Trophoblast cell (in vitro differentiated cells and primary cell): ENCODE measurements around the gene PIWIL4.
A peak's percentile ranks its signal among the peaks of the same experiment; 100 is the strongest.

ENCODE experiments used
- DNase-seq, 2 donors: peaks; one replicate each; pipeline ENCODE4 v3.0.0-alpha.2; 2016
- H2AFZ ChIP-seq: 2 replicates; pipeline ENCODE4 v1.6.1; 2013; ENCODE audit warnings: low read length, moderate library complexity, mild to moderate bottlenecking; ENCODE audit not compliant: insufficient read depth, poor library complexity
- H2AK5ac ChIP-seq: 2 replicates; pipeline ENCODE4 v1.6.1; 2013; ENCODE audit warnings: mild to moderate bottlenecking, low read length
- H2BK120ac ChIP-seq: 2 replicates; pipeline ENCODE4 v1.6.1; 2013; ENCODE audit warnings: low read length, mild to moderate bottlenecking, moderate library complexity; ENCODE audit not compliant: insufficient read depth, poor library complexity
- H2BK12ac ChIP-seq: 2 replicates; pipeline ENCODE4 v1.6.1; 2013; ENCODE audit warnings: mild to moderate bottlenecking, low read length, moderate library complexity
- H2BK5ac ChIP-seq: 2 replicates; pipeline ENCODE4 v1.6.1; 2013; ENCODE audit warnings: low read length, low read depth, moderate library complexity, mild to moderate bottlenecking; ENCODE audit not compliant: poor library complexity
- H3K14ac ChIP-seq: 2 replicates; pipeline ENCODE4 v1.6.1; 2013; ENCODE audit warnings: mild to moderate bottlenecking, low read length
- H3K18ac ChIP-seq: 2 replicates; pipeline ENCODE4 v1.6.1; 2013; ENCODE audit warnings: mild to moderate bottlenecking, low read length
- H3K23ac ChIP-seq: 2 replicates; pipeline ENCODE4 v1.6.1; 2013; ENCODE audit warnings: low read length
- H3K27ac ChIP-seq: 2 replicates; pipeline ENCODE4 v1.5.1; 2013; ENCODE audit warnings: low read depth, mild to moderate bottlenecking, inconsistent platforms, low read length, moderate library complexity
- H3K27me3 ChIP-seq: 2 replicates; pipeline ENCODE4 v1.6.1; 2013; ENCODE audit warnings: inconsistent platforms, mild to moderate bottlenecking, low read length, moderate library complexity; ENCODE audit not compliant: insufficient read depth
- H3K36me3 ChIP-seq, 2 experiments: 1 replicate in 1 of 2; 2 replicates in 1 of 2; pipeline ENCODE4 v1.6.1; 2013; ENCODE audit warnings: low read length in 2 of 2, mild to moderate bottlenecking in 2 of 2, moderate library complexity in 1 of 2; ENCODE audit not compliant: insufficient read depth in 2 of 2, control insufficient read depth in 1 of 2
- H3K4ac ChIP-seq: 2 replicates; pipeline ENCODE4 v1.6.1; 2013; ENCODE audit warnings: low read depth, mild to moderate bottlenecking, low read length, moderate library complexity
- H3K4me1 ChIP-seq, 2 experiments: 1 replicate in 1 of 2; 2 replicates in 1 of 2; pipeline ENCODE4 v1.6.1; 2013; ENCODE audit warnings: low read length in 2 of 2, mild to moderate bottlenecking in 2 of 2, moderate library complexity in 1 of 2; ENCODE audit not compliant: insufficient read depth in 2 of 2, control insufficient read depth in 1 of 2
- H3K4me2 ChIP-seq: 2 replicates; pipeline ENCODE4 v1.6.1; 2013; ENCODE audit warnings: inconsistent platforms, mild to moderate bottlenecking, low read length, moderate library complexity
- H3K4me3 ChIP-seq: 2 replicates; pipeline ENCODE4 v1.5.1; 2013; ENCODE audit warnings: mild to moderate bottlenecking, low read depth, low read length, inconsistent platforms
- H3K79me1 ChIP-seq: one replicate; pipeline ENCODE4 v1.6.1; 2013; ENCODE audit warnings: low read length
- H3K79me2 ChIP-seq: 2 replicates; pipeline ENCODE4 v1.6.1; 2013; ENCODE audit warnings: low read length, mild to moderate bottlenecking; ENCODE audit not compliant: control insufficient read depth, insufficient read depth, poor library complexity
- H3K9ac ChIP-seq: 2 replicates; pipeline ENCODE4 v1.6.1; 2013; ENCODE audit warnings: mild to moderate bottlenecking, low read length
- H3K9me3 ChIP-seq: 2 replicates; pipeline ENCODE4 v1.6.1; 2013; ENCODE audit warnings: low read depth, mild to moderate bottlenecking, control low read depth, inconsistent platforms, low read length; ENCODE audit not compliant: insufficient read depth
- H4K12ac ChIP-seq: 2 replicates; pipeline ENCODE4 v1.6.1; 2013; ENCODE audit warnings: low read depth, mild to moderate bottlenecking, low read length, moderate library complexity
- H4K8ac ChIP-seq: 2 replicates; pipeline ENCODE4 v1.6.1; 2013; ENCODE audit warnings: low read depth, mild to moderate bottlenecking, low read length, moderate library complexity
- H4K91ac ChIP-seq: one replicate; pipeline ENCODE4 v1.6.1; 2013; ENCODE audit warnings: low read depth, mild to moderate bottlenecking, low read length, moderate library complexity
- WGBS: extraction: QIAGEN DNeasy Blood & Tissue Kit; methylation state at CpG from one replicate; pipeline ENCODE4 v1.1.7; 2013; ENCODE audit warnings: missing lambda C conversion rate; ENCODE audit not compliant: insufficient read length, insufficient coverage; ENCODE audit errors: extremely low coverage; 5-methylcytosine and 5-hydroxymethylcytosine counted together

PIWIL4 gene

DNA sequence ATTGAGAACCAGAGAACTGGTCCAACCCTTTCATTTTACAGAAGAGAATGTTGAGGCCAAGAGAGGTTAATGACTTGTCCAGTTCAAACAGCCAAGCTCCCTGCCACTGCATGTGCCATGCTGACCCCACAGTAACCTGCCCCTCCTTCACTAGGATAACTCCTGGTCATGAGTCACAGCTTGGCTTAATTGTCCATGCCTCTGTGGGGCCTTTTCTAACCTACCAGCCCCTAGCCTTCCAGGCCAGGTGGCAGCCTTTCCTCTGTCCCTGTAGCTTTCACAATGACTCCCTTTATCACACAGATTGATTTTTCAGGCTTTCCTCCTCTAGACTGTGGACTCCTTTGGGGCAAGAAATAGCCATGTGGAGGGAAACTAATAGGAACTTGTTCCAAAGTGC lies 97.2 kb downstream of the PIWIL4 start:
- Histone ChIP-seq H3K36me3 (no peaks in the 10 kb centered on the region), H4K91ac (no peak overlapping the region), H3K4me3 (no peak overlapping the region), H4K8ac (no peak overlapping the region), H3K79me1 (peaks cover 3% of the 10 kb centered on the region), H2AFZ (no peak overlapping the region), H2BK12ac (peak overlapping the region; percentile 33), H3K27ac (no peak overlapping the region), H2BK5ac (no peak overlapping the region), H2BK120ac (no peak overlapping the region), H3K4me1 (peaks cover 8 to 10% of the 10 kb centered on the region in 2 experiments), H3K18ac (no peak overlapping the region), H3K4me2 (no peak overlapping the region), H4K12ac (no peak overlapping the region), H3K27me3 (no peaks in the 10 kb centered on the region), H3K23ac (no peak overlapping the region), H3K14ac (no peak overlapping the region), H3K9ac (no peak overlapping the region), H3K79me2 (no peaks in the 10 kb centered on the region), H2AK5ac (no peak overlapping the region), H3K9me3 (no peaks in the 10 kb centered on the region), H3K4ac (no peak overlapping the region)
- peak in 1 of 2 donors; percentile 53 for DNase-seq

DNA sequence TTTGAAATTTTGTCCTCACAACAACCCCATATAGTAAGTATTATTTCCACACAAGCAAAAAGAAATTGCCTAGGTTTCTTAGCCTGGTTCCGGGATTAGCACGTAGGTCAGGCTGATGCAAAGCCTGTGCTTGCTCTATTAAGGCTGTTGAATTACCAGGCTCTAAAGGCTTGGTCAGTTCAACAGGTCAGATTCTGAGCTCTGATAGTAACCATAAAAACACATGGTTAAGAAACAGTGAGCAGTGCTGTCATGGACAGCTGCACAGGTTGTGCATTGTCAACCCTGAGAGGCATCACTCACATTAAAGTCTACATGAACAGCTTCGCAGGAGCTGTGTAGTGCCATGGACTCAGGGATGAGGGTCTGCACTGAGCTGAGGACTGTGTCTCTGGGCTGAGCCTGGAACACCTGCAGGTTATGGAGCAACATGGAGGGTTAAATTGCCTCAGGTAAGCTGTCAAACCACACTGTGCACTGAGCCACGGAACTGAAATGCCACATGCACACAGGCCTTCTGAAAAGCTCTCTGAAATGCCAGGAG lies 98.0 kb downstream of the PIWIL4 start:
- WGBS, result no CpG with 5 or more reads among the region's 4 CpGs
- H3K4me2 ChIP-seq, result no peak overlapping the region

DNA sequence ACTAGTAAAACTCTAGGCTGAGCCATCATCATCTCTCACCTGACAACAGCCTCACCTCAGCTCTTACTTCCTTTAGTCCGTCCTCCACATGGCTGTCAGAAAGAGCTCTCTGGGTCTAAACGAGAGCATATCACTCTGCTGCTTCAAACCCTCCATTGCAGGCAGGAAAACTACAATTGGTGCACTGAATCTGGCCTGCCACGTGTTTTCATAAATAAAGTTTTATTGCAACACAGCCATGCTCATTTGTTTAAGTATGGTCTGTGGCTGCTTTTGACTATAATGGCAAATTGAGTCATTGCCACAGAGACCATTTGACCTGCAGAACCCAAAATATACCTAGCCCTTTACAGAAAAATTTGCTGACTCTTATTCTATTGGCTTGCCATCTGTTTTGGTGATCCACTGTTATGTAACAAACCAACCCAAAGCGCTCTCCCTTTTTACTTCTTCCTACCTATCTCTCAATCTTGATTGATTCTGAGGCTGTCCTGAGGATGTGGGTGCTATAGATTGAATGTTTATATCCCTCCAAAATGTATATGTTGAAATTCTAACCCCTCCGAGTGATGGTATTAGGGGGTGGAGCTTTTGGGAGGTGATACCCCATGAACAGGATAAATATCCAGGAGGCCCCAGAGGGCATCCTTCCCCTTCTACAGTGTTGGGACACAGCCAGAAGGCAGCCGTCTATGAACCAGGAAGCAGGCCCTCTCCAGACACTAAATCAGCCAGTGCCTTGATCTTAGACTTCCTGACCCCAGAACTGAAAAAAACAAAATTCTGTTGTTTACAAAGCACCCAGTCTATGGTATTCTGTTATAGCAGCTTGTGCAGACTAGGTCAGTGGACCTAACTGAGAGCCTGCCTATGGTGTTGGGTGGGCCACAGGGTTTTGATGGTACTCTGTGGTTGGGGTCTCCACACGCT lies 99.9 kb downstream of the PIWIL4 start:
- Histone ChIP-seq H2BK12ac (no peak overlapping the region), H3K9ac (no peak overlapping the region), H3K36me3 (no peaks in the 10 kb centered on the region), H3K79me2 (no peaks in the 10 kb centered on the region), H3K4me3 (no peak overlapping the region), H4K8ac (no peak overlapping the region), H4K12ac (no peak overlapping the region), H3K4me2 (no peak overlapping the region), H3K9me3 (peaks cover 3% of the 10 kb centered on the region), H3K27me3 (no peaks in the 10 kb centered on the region), H3K4me1 (peaks cover 8 to 12% of the 10 kb centered on the region in 2 experiments), H3K4ac (no peak overlapping the region), H3K14ac (peak overlapping the region; percentile 10), H2BK120ac (no peak overlapping the region), H3K27ac (no peak overlapping the region), H2BK5ac (no peak overlapping the region), H3K18ac (no peak overlapping the region), H3K79me1 (peaks cover 3% of the 10 kb centered on the region), H2AFZ (no peak overlapping the region), H4K91ac (peak overlapping the region; percentile 4), H3K23ac (no peak overlapping the region), H2AK5ac (no peak overlapping the region)
- DNase-seq, result no peak
- no CpG with 5 or more reads among the region's 7 CpGs for WGBS

More for the DNA sequence above, 98.0 kb downstream of the PIWIL4 start:
- Histone ChIP-seq H3K27ac (no peak overlapping the region), H2BK12ac (no peak overlapping the region), H3K14ac (no peak overlapping the region), H3K4ac (no peak overlapping the region), H3K4me3 (no peak overlapping the region), H3K27me3 (no peaks in the 10 kb centered on the region), H3K4me1 (peaks cover 8 to 12% of the 10 kb centered on the region in 2 experiments), H4K8ac (no peak overlapping the region), H4K91ac (no peak overlapping the region), H2BK120ac (no peak overlapping the region), H2AFZ (no peak overlapping the region), H3K18ac (no peak overlapping the region), H2BK5ac (no peak overlapping the region), H3K23ac (no peak overlapping the region), H3K9ac (no peak overlapping the region), H2AK5ac (no peak overlapping the region), H3K9me3 (no peaks in the 10 kb centered on the region), H3K36me3 (no peaks in the 10 kb centered on the region), H3K79me1 (peaks cover 3% of the 10 kb centered on the region), H3K79me2 (no peaks in the 10 kb centered on the region), H4K12ac (no peak overlapping the region)
- DNase-seq, result peak in 1 of 2 donors; percentile 62

DNA sequence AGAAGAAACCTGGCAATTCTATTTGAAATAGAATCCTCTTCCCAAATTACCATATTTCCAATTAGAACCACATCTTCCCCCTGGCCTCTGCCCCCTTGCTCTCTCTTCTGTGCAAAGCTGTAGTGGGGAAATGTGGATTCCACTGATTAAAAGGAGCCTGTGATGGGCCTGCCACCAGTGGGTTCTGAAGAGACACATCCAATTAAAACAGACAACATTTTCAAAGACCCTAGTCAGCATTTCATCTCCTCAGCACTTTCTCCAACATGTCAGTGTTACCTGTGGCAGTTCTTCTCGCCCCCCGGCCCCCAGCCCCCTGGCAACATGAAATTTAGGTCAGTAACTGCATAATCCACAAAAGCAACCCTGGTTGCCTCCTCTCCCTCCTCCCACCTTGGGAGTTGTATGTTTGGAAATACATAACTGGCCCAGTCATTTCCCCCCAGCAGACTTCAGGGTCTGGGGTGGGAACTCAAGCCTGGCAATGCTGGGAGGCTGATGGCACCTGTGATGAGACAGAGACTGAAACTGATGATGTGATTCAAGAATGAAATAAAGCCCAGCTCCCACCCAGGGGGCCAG lies 101.1 kb downstream of the PIWIL4 start:
- Histone ChIP-seq H3K14ac (no peak overlapping the region), H4K12ac (no peak overlapping the region), H3K9me3 (peaks cover 6% of the 10 kb centered on the region), H3K4me3 (no peak overlapping the region), H2BK12ac (no peak overlapping the region), H4K8ac (no peak overlapping the region), H3K4ac (no peak overlapping the region), H3K4me2 (no peak overlapping the region), H3K27me3 (no peaks in the 10 kb centered on the region), H3K9ac (no peak overlapping the region), H3K23ac (no peak overlapping the region), H3K27ac (no peak overlapping the region), H3K36me3 (no peaks in the 10 kb centered on the region), H4K91ac (no peak overlapping the region), H2AK5ac (no peak overlapping the region), H3K4me1 (peaks cover 7 to 12% of the 10 kb centered on the region in 2 experiments), H2BK5ac (no peak overlapping the region), H2AFZ (no peak overlapping the region), H2BK120ac (no peak overlapping the region), H3K79me1 (peaks cover 1% of the 10 kb centered on the region), H3K18ac (no peak overlapping the region), H3K79me2 (no peaks in the 10 kb centered on the region)
- DNase-seq, result no peak
- WGBS, result no CpG with 5 or more reads among the region's 2 CpGs
